Endothelial cell (in vitro differentiated cells): ENCODE measurements around the gene PLXNA3. TPM values are rescaled to one million over a fixed set of nuclear protein-coding genes. Genes with fewer than 3 reads are reported as not detected.

Experiments
- DNase-seq: peaks from one replicate; pipeline ENCODE4 v3.0.0; 2021; ENCODE audit warnings: low spot score
- H3K27ac Mint-ChIP-seq: one replicate; pipeline ENCODE4 v1.8.0; 2021; ENCODE audit warnings: mixed read lengths, inconsistent platforms; ENCODE audit not compliant: unreplicated experiment
- H3K27me3 Mint-ChIP-seq: one replicate; pipeline ENCODE4 v1.8.0; 2021; ENCODE audit warnings: mild to moderate bottlenecking, moderate library complexity, mixed read lengths, inconsistent platforms; ENCODE audit not compliant: unreplicated experiment
- H3K36me3 Mint-ChIP-seq: one replicate; pipeline ENCODE4 v1.8.0; 2021; ENCODE audit warnings: mild to moderate bottlenecking, low read depth, mixed read lengths, inconsistent platforms; ENCODE audit not compliant: unreplicated experiment
- H3K4me1 Mint-ChIP-seq: one replicate; pipeline ENCODE4 v1.8.0; 2021; ENCODE audit warnings: mild to moderate bottlenecking, mixed read lengths, inconsistent platforms; ENCODE audit not compliant: unreplicated experiment
- H3K4me3 Mint-ChIP-seq: one replicate; pipeline ENCODE4 v1.8.0; 2021; ENCODE audit warnings: mild to moderate bottlenecking, mixed read lengths, inconsistent platforms; ENCODE audit not compliant: unreplicated experiment
- H3K9me3 Mint-ChIP-seq: one replicate; pipeline ENCODE4 v1.8.0; 2021; ENCODE audit warnings: mixed read lengths, inconsistent platforms; ENCODE audit not compliant: unreplicated experiment
- total RNA-seq: library from RNA; stranded (reverse); fragmentation: NEBNext Ultra II Directional; extraction: Animal tissue kit (Norgen Biotek cat#: 25700); gene quantifications from one replicate; pipeline ENCODE4 v1.2.1, GENCODE V29; 2021; ENCODE audit not compliant: unreplicated experiment
- TF ChIP-seq, protein P1 (sequence below): fragments of 200-600 bp; sonication (generic); IDR thresholded peaks from one replicate; pipeline ENCODE4 v1.5.0; 2021; ENCODE audit warnings: antibody characterized with exemption; ENCODE audit not compliant: unreplicated experiment

Gene PLXNA3
- total RNA-seq, 1 donor from 2014 or later, result 54.5 TPM

GRCh38 chrX:154445776-154446175 is 12.3 kb upstream of the PLXNA3 start:
- Mint-ChIP-seq H3K27ac (no peak overlapping the region), H3K4me3 (no peak overlapping the region), H3K27me3 (peaks cover 3% of the 10 kb centered on the region), H3K4me1 (no peaks in the 10 kb centered on the region), H3K36me3 (no peaks in the 10 kb centered on the region), H3K9me3 (no peaks in the 10 kb centered on the region)
- TF ChIP-seq, protein P1, sequence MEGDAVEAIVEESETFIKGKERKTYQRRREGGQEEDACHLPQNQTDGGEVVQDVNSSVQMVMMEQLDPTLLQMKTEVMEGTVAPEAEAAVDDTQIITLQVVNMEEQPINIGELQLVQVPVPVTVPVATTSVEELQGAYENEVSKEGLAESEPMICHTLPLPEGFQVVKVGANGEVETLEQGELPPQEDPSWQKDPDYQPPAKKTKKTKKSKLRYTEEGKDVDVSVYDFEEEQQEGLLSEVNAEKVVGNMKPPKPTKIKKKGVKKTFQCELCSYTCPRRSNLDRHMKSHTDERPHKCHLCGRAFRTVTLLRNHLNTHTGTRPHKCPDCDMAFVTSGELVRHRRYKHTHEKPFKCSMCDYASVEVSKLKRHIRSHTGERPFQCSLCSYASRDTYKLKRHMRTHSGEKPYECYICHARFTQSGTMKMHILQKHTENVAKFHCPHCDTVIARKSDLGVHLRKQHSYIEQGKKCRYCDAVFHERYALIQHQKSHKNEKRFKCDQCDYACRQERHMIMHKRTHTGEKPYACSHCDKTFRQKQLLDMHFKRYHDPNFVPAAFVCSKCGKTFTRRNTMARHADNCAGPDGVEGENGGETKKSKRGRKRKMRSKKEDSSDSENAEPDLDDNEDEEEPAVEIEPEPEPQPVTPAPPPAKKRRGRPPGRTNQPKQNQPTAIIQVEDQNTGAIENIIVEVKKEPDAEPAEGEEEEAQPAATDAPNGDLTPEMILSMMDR, result no peak
- DNase-seq, result no peak

DNA sequence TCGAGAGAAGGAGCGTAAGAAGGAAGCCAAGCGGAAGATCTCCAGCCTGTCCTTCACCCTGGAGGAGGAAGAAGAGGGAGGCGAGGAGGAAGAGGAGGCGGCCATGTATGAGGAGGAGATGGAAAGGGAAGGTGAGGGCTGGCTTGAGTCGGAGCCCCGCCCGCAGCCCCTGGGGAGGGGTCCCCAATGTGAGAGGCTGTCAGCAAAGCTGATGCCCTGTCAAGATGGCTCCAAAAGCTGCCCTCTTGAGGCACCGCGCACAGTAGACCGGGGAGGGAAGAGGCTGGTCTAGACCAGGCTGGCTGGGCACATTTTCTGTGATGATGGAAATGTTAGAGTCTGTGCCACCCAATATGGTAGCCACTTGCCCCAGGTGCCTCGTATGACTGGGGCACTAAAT is 11.7 kb upstream of the PLXNA3 start:
- DNase-seq, result no peak
- no peak overlapping the region for H3K27ac Mint-ChIP-seq
- no peaks in the 10 kb centered on the region for H3K4me1 Mint-ChIP-seq
- TF ChIP-seq, protein P1, result no peak
- H3K36me3 Mint-ChIP-seq, result no peaks in the 10 kb centered on the region
- peaks cover 3% of the 10 kb centered on the region for H3K27me3 Mint-ChIP-seq
- H3K9me3 Mint-ChIP-seq, result no peaks in the 10 kb centered on the region
- H3K4me3 Mint-ChIP-seq, result no peak overlapping the region

DNA sequence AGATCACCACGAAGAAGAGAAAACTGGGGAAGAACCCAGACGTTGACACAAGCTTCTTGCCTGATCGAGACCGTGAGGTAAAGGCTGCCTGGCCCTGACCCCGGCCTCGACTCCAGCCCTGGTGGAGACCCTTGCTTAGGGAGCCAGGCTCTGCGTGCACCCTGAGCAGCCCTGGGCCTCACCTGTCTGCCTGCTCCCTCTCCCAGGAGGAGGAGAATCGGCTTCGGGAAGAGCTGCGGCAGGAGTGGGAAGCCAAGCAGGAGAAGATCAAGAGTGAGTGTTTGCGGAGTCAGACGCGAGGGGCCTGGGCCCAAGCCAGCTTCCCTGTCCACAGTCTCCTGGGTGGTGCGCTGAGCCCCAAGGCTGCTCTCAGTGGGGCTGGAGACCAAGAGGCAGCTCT is 9.6 kb upstream of the PLXNA3 start:
- TF ChIP-seq, protein P1, result no peak
- Mint-ChIP-seq H3K9me3 (no peaks in the 10 kb centered on the region), H3K4me1 (no peaks in the 10 kb centered on the region)

DNA sequence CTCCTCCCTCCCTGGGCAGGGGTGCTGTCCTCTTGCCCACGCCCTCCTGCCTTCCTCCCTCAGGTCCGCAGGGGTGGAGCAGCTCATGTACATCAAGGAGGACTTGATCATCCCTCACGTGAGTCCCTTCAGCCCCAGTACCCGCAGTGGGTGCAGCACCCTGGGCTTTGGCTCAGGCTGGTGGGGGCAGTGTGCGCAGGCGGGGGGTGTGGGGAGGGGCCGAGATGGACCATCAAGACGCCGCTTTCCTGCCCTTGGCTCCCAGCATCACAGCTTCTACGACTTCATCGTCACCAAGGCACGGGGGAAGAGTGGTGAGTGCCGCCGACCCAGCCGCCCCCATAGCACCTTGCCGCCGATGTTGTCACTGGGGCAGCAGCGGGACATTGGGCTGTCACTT is 8.5 kb upstream of the PLXNA3 start:
- DNase-seq, result no peak
- Mint-ChIP-seq H3K36me3 (no peaks in the 10 kb centered on the region), H3K9me3 (no peaks in the 10 kb centered on the region), H3K4me1 (no peaks in the 10 kb centered on the region), H3K4me3 (no peak overlapping the region), H3K27me3 (peaks cover 1% of the 10 kb centered on the region), H3K27ac (no peak overlapping the region)
- TF ChIP-seq, protein P1, result no peak

More for the DNA sequence above, 9.6 kb upstream of the PLXNA3 start:
- Mint-ChIP-seq H3K36me3 (no peaks in the 10 kb centered on the region), H3K27ac (no peak overlapping the region), H3K27me3 (peaks cover 1% of the 10 kb centered on the region), H3K4me3 (no peak overlapping the region)
- no peak for DNase-seq

- H3K9me3 Mint-ChIP-seq, result no peaks in the 10 kb centered on the region
- no peaks in the 10 kb centered on the region for H3K36me3 Mint-ChIP-seq
- no peak for DNase-seq
- H3K4me1 Mint-ChIP-seq, result no peaks in the 10 kb centered on the region
- peaks cover 1% of the 10 kb centered on the region for H3K27me3 Mint-ChIP-seq
- H3K4me3 Mint-ChIP-seq, result no peak overlapping the region
- TF ChIP-seq, protein P1, result no peak
- H3K27ac Mint-ChIP-seq, result no peak overlapping the region
These were observed 7.8 kb upstream of the PLXNA3 start for GRCh38 chrX:154450312-154450711.
